Prostate gland (tissue), 2 donors: Measurements from ENCODE around the gene MOCS1.

Source experiments
- CTCF ChIP-seq, 4 experiments: fragments of 200-600 bp in 2 of 4; fragments of 450-650 bp in 2 of 4; sonication (generic) in 2 of 4; IDR thresholded peaks; 1 replicate in 3 of 4; 2 replicates in 1 of 4; pipeline ENCODE4 v1.5.1; 2016 to 2019; ENCODE audit warnings: antibody characterized with exemption in 4 of 4, mild to moderate bottlenecking in 2 of 4, moderate library complexity in 2 of 4
- POLR2A ChIP-seq: fragments of 450-650 bp; IDR thresholded peaks from one replicate; pipeline ENCODE4 v1.6.1; 2016; ENCODE audit warnings: antibody characterized with exemption, mild to moderate bottlenecking
- POLR2AphosphoS5 ChIP-seq: sonication (generic); formaldehyde crosslinking; IDR thresholded peaks from one replicate; pipeline ENCODE4 v1.6.1; 2017; ENCODE audit warnings: antibody characterized with exemption

GRCh38 chr6:39947611-39948068 is 13.4 kb upstream of the MOCS1 start:
- TF ChIP-seq CTCF (IDR thresholded peaks at IDR 0.05) (no peak), POLR2AphosphoS5 (no peak), POLR2A (no peak)
